Measurements from ENCODE around the gene PHC2. TPM values are rescaled to one million over a fixed set of nuclear protein-coding genes. Genes with fewer than 3 reads are reported as not detected.

PHC2 gene
- total RNA-seq, 1 experiment from 2014 or later, result 101 TPM

- peak; percentile 89 for DNase-seq (ENCODE audit: low read depth)
Measured at GRCh38 chr1:33455539-33456501, 24.9 kb upstream of the PHC2 start.

GRCh38 chr1:33454646-33455282, 23.9 kb upstream of the PHC2 start:
- peak; percentile 79 for DNase-seq (ENCODE audit: low read depth)

GRCh38 chr1:33446590-33446989, 15.7 kb upstream of the PHC2 start:
- no peak for DNase-seq (ENCODE audit: low read depth)

- DNase-seq (ENCODE audit: low read depth), result no peak
Measured at GRCh38 chr1:33445108-33445507, 14.2 kb upstream of the PHC2 start.

- no peak for DNase-seq (ENCODE audit: low read depth)
Measured at GRCh38 chr1:33443705-33444180, 12.8 kb upstream of the PHC2 start.

- peak; percentile 42 for DNase-seq (ENCODE audit: low read depth)
Measured at GRCh38 chr1:33443080-33443704, 12.3 kb upstream of the PHC2 start.

- no peak for DNase-seq (ENCODE audit: low read depth)
Measured at GRCh38 chr1:33442141-33442540, 11.2 kb upstream of the PHC2 start.

- no peak for DNase-seq (ENCODE audit: low read depth)
Measured at GRCh38 chr1:33441088-33441745, 10.3 kb upstream of the PHC2 start.

- no peak for DNase-seq (ENCODE audit: low read depth)
Measured at GRCh38 chr1:33439662-33440061, 8.8 kb upstream of the PHC2 start.

- no peak for DNase-seq (ENCODE audit: low read depth)
Measured at GRCh38 chr1:33438364-33439160, 7.7 kb upstream of the PHC2 start.

GRCh38 chr1:33436557-33437285, 5.8 kb upstream of the PHC2 start:
- no peak for DNase-seq (ENCODE audit: low read depth)

- DNase-seq (ENCODE audit: low read depth), result peak; percentile 88
Measured at GRCh38 chr1:33435096-33435820, 4.4 kb upstream of the PHC2 start.

- DNase-seq (ENCODE audit: low read depth), result no peak
Measured at GRCh38 chr1:33434363-33434750, 3.5 kb upstream of the PHC2 start.

- peak; percentile 98 for DNase-seq (ENCODE audit: low read depth)
Measured at GRCh38 chr1:33433509-33434362, 2.8 kb upstream of the PHC2 start.

GRCh38 chr1:33429856-33430691, 821 bp downstream of the PHC2 start:
- DNase-seq (ENCODE audit: low read depth), result no peak

- DNase-seq (ENCODE audit: low read depth), result no peak
Measured at GRCh38 chr1:33429332-33429731, 1.6 kb downstream of the PHC2 start.

GRCh38 chr1:33428661-33429060, 2.2 kb downstream of the PHC2 start:
- DNase-seq (ENCODE audit: low read depth), result no peak

- no peak for DNase-seq (ENCODE audit: low read depth)
Measured at GRCh38 chr1:33426916-33427315, 4.0 kb downstream of the PHC2 start.
